GM10847 (cell line): Measurements from ENCODE around the gene ACCSL.

ENCODE experiments used
- POLR2A ChIP-seq: IDR thresholded peaks from 2 replicates; pipeline ENCODE4 v1.6.1; 2011; ENCODE audit not compliant: insufficient read length; ENCODE audit errors: extremely low read depth

Gene ACCSL

GRCh38 chr11:44014968-44015623 is 32.7 kb upstream of the ACCSL start:
- TF ChIP-seq POLR2A: no peak

- TF ChIP-seq POLR2A: no peak
These were observed 32.2 kb upstream of the ACCSL start for GRCh38 chr11:44015624-44016007.

GRCh38 chr11:44016131-44016530 is 31.6 kb upstream of the ACCSL start:
- no peak for TF ChIP-seq POLR2A

GRCh38 chr11:44016546-44017442 is 31.0 kb upstream of the ACCSL start:
- no peak for TF ChIP-seq POLR2A

GRCh38 chr11:44017443-44018126 is 30.2 kb upstream of the ACCSL start:
- TF ChIP-seq POLR2A: no peak

- no peak for TF ChIP-seq POLR2A
These were observed 29.7 kb upstream of the ACCSL start for GRCh38 chr11:44018127-44018521.

- TF ChIP-seq POLR2A: no peak
These were observed 29.0 kb upstream of the ACCSL start for GRCh38 chr11:44018829-44019228.

GRCh38 chr11:44024977-44025376 is 22.8 kb upstream of the ACCSL start:
- no peak for TF ChIP-seq POLR2A

GRCh38 chr11:44025727-44026126 is 22.1 kb upstream of the ACCSL start:
- no peak for TF ChIP-seq POLR2A

GRCh38 chr11:44028401-44028800 is 19.4 kb upstream of the ACCSL start:
- TF ChIP-seq POLR2A: no peak

GRCh38 chr11:44028816-44029506 is 18.8 kb upstream of the ACCSL start:
- no peak for TF ChIP-seq POLR2A

- no peak for TF ChIP-seq POLR2A
These were observed 18.3 kb upstream of the ACCSL start for GRCh38 chr11:44029507-44029845.

- no peak for TF ChIP-seq POLR2A
These were observed 17.5 kb upstream of the ACCSL start for GRCh38 chr11:44029977-44030911.

GRCh38 chr11:44030996-44031395 is 16.8 kb upstream of the ACCSL start:
- no peak for TF ChIP-seq POLR2A
